ENCODE measurements around the gene RBM33. TPM values are rescaled to one million over a fixed set of nuclear protein-coding genes. Genes with fewer than 3 reads are reported as not detected.

The RBM33 gene
- polyA plus RNA-seq, 1 experiment = 9.5 TPM

DNA sequence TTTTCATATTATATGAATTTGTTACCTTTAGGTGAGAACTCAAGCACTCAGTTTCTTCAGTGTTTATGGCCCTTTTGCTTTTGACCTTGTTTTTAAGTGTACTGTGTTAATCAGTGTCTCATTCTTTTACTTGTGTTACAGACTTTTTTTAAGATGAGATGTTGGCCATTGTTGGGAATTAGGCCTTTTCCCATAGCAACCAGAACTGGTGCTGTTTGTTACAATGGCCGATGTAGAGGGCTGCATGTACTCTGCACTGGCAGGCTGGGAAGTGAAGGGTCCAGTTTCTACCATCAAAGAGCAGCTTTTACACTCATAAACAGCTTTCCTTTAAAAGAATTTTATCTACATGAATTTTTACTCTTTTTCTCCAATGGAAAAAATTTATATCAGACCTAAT lies 102.7 kb downstream of the RBM33 start:
- POLR2A ChIA-PET = no interaction called here
- no peaks in the 10 kb centered on the region for H3K9me3 ChIP-seq (ENCODE audit: control insufficient read depth, insufficient read depth, low read length)
- TF ChIP-seq, protein P1, sequence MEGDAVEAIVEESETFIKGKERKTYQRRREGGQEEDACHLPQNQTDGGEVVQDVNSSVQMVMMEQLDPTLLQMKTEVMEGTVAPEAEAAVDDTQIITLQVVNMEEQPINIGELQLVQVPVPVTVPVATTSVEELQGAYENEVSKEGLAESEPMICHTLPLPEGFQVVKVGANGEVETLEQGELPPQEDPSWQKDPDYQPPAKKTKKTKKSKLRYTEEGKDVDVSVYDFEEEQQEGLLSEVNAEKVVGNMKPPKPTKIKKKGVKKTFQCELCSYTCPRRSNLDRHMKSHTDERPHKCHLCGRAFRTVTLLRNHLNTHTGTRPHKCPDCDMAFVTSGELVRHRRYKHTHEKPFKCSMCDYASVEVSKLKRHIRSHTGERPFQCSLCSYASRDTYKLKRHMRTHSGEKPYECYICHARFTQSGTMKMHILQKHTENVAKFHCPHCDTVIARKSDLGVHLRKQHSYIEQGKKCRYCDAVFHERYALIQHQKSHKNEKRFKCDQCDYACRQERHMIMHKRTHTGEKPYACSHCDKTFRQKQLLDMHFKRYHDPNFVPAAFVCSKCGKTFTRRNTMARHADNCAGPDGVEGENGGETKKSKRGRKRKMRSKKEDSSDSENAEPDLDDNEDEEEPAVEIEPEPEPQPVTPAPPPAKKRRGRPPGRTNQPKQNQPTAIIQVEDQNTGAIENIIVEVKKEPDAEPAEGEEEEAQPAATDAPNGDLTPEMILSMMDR (IDR thresholded peaks at IDR 0.05; ENCODE audit: low read depth, low read length) = no peak
- H3K27ac ChIP-seq (ENCODE audit: low read depth, low read length) = no peak overlapping the region
- DNase-seq (ENCODE audit: low read depth, low spot score) = no peak
- no peak overlapping the region for H3K4me3 ChIP-seq (ENCODE audit: low read depth, low read length)
- CTCF ChIA-PET = interaction anchor here (1.2 to 2.7 kb wide), 4 partner anchors 8 to 148 kb away, joined by 3 to 20 read pairs (median 6); no protein-coding TSS in a partner anchor
- no peaks in the 10 kb centered on the region for H3K27me3 ChIP-seq (ENCODE audit: control insufficient read depth, insufficient read depth, low read length)

DNA sequence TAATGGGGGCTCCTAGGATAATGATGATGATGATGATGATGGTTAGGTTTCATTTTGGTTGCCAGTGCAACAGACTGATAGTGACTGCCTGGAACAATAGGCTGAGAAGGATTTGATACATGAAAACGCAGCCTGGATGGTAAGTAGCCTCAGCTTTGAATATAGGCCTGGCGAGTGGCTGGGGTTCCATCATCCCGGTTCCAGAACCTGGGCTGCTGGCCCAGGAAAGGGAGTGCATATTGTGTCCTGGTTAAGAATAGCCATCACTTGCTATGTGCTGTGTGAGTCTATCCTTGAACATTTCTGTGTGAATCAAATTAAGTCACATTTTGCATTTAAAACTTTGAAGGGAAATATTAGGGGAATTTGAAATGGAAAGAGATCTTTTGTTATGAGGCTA lies 105.1 kb downstream of the RBM33 start:
- no peak overlapping the region for H3K27ac ChIP-seq (ENCODE audit: low read depth, low read length)
- TF ChIP-seq, protein P1 (IDR thresholded peaks at IDR 0.05; ENCODE audit: low read depth, low read length) = no peak
- no peak overlapping the region for H3K4me3 ChIP-seq (ENCODE audit: low read depth, low read length)
- no peaks in the 10 kb centered on the region for H3K27me3 ChIP-seq (ENCODE audit: control insufficient read depth, insufficient read depth, low read length)
- POLR2A ChIA-PET = no interaction called here
- no peaks in the 10 kb centered on the region for H3K9me3 ChIP-seq (ENCODE audit: control insufficient read depth, insufficient read depth, low read length)
- DNase-seq (ENCODE audit: low read depth, low spot score) = no peak
- CTCF ChIA-PET = interaction anchor here (1.5 kb wide), 1 partner anchor 151 kb away, joined by 9 read pairs; no protein-coding TSS in a partner anchor

DNA sequence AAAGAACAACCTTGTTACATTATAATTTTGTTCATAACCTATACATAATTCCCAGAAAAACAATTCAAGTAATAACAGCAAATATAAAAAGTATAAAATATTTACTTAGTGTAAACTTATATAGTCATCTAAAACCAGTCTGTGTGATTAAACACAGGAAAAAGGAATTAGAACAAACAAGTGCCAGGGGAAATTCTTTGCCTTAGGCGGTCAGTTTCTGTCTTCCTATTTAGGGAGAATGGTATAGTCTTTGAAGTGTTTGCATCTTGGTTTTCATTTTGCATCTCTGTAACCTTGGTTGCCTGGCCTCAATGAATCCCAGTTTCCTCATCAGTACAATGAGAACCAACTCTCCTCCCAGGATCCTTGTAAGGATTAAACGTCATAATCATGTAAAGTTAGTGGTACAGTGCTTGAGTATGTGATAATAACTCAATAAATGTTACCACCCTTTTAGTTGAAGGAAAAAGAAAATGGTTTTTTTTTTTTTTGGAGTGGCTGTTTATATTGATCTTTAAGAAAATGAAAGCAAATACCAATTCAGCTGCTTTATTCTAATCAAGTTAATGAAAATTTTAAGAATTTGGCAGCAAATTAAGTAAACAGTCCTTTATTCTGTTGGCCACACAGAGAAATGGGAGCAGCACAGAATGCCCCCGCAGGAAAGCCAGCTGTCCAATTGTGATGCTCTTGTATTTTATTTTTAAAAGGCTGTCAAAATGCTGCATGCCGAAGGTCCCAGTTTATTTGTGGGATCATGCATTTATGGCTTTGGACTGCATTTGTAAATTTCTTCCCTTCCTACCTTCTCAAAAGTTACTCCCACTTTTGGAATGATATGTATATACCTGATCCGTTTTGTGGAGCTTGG lies 106.0 kb downstream of the RBM33 start:
- no peak for DNase-seq (ENCODE audit: low read depth, low spot score)
- ChIA-PET POLR2A (no interaction called here), CTCF (interaction anchor here (0.5 to 1.4 kb wide), 2 partner anchors 152 to 560 kb away, joined by 3 to 6 read pairs; no protein-coding TSS in a partner anchor)
- H3K27me3 ChIP-seq (ENCODE audit: control insufficient read depth, insufficient read depth, low read length) = no peaks in the 10 kb centered on the region
- TF ChIP-seq, protein P1 (IDR thresholded peaks at IDR 0.05; ENCODE audit: low read depth, low read length) = no peak
- H3K27ac ChIP-seq (ENCODE audit: low read depth, low read length) = no peak overlapping the region
- H3K4me3 ChIP-seq (ENCODE audit: low read depth, low read length) = no peak overlapping the region
- no peaks in the 10 kb centered on the region for H3K9me3 ChIP-seq (ENCODE audit: control insufficient read depth, insufficient read depth, low read length)

DNA sequence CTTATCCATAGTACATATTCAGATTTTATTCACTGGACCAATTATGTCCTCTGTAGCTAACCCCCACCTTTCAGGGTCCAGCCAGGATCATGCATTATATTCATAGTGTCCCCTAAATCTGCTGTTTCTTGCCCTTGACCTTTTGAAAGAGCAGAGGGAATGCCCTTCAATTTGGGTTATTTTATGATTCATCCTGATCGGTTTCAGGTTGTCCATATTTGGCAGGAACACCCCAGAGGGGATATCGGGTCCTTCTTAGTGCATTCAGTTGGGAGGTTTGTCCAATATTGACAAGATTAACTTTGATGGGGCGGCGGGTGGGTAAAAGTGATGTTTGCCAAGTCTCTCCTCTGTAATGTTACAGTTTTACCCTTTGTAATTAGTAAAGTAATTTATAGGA lies 106.9 kb downstream of the RBM33 start:
- Histone ChIP-seq H3K4me3 (ENCODE audit: low read depth, low read length) (no peak overlapping the region), H3K27ac (ENCODE audit: low read depth, low read length) (no peak overlapping the region), H3K9me3 (ENCODE audit: control insufficient read depth, insufficient read depth, low read length) (no peaks in the 10 kb centered on the region), H3K27me3 (ENCODE audit: control insufficient read depth, insufficient read depth, low read length) (no peaks in the 10 kb centered on the region)
- ChIA-PET CTCF (interaction anchor here (0.5 to 1.4 kb wide), 2 partner anchors 153 to 561 kb away, joined by 3 to 6 read pairs; no protein-coding TSS in a partner anchor), POLR2A (no interaction called here)
- TF ChIP-seq, protein P1 (IDR thresholded peaks at IDR 0.05; ENCODE audit: low read depth, low read length) = no peak
- DNase-seq (ENCODE audit: low read depth, low spot score) = no peak

Measured in AG04450 (cell line).